Ectodermal cell (in vitro differentiated cells): ENCODE results near the gene ZNF490. TPM values are rescaled to one million over a fixed set of nuclear protein-coding genes. Genes with fewer than 3 reads are reported as not detected.

ENCODE experiments used
- H3K27ac ChIP-seq: 2 replicates; pipeline ENCODE4 v1.7.0; 2013; ENCODE audit warnings: mild to moderate bottlenecking, low read depth, low read length; ENCODE audit not compliant: insufficient read depth, poor library complexity, severe bottlenecking
- H3K27me3 ChIP-seq: 2 replicates; pipeline ENCODE4 v1.7.0; 2013; ENCODE audit warnings: mild to moderate bottlenecking, low read length; ENCODE audit not compliant: insufficient read depth, control insufficient read depth, poor library complexity, severe bottlenecking
- H3K36me3 ChIP-seq: one replicate; pipeline ENCODE4 v1.7.0; 2013; ENCODE audit warnings: low read length; ENCODE audit not compliant: control insufficient read depth, insufficient read depth
- H3K4me1 ChIP-seq: one replicate; pipeline ENCODE4 v1.7.0; 2013; ENCODE audit warnings: low read length; ENCODE audit not compliant: control insufficient read depth, insufficient read depth
- H3K4me3 ChIP-seq: 2 replicates; pipeline ENCODE4 v1.7.0; 2013; ENCODE audit warnings: low read depth, low read length, control low read depth; ENCODE audit not compliant: insufficient read depth
- H3K9me3 ChIP-seq: 2 replicates; pipeline ENCODE4 v1.7.0; 2013; ENCODE audit warnings: mild to moderate bottlenecking, low read length, moderate library complexity; ENCODE audit not compliant: control insufficient read depth
- WGBS, 2 experiments: methylation state at CpG; one replicate each; pipeline ENCODE4 v1.1.7; 2013; ENCODE audit warnings: missing lambda C conversion rate in 2 of 2; 5-methylcytosine and 5-hydroxymethylcytosine counted together
- polyA plus RNA-seq, 4 experiments: library from polyadenylated mRNA; stranded (reverse); fragments of 50-300 nt; gene quantifications; one replicate each; pipeline ENCODE4 v1.2.3, GENCODE V29; 2013

The ZNF490 gene
- 5.5 TPM for polyA plus RNA-seq (2013, experiment 1 of 4)
- polyA plus RNA-seq (2013, experiment 2 of 4) = 6.3 TPM
- polyA plus RNA-seq (2013, experiment 3 of 4) = 3.0 TPM
- 4.1 TPM for polyA plus RNA-seq (2013, experiment 4 of 4)

- H3K36me3 ChIP-seq = peaks cover 5% of the 10 kb centered on the region
- WGBS, 2 experiments = 1% methylated on average over 60 to 61 of the region's 61 CpGs
Measured at GRCh38 chr19:12610540-12611360, at the start of gene ZNF490, which contains the start of gene ZNF791. Gene ZNF490 (minus strand): TSS chr19:12610813. CDS start chr19:12610680, 133 bp downstream. Gene ZNF791 (plus strand): TSS chr19:12610920. CDS start chr19:12611080, 160 bp downstream.

GRCh38 chr19:12657966-12658365, 47.4 kb upstream of the ZNF490 start:
- H3K9me3 ChIP-seq = no peaks in the 10 kb centered on the region
- H3K4me3 ChIP-seq = no peak overlapping the region
- no peak overlapping the region for H3K27ac ChIP-seq
- no peaks in the 10 kb centered on the region for H3K4me1 ChIP-seq
- no peaks in the 10 kb centered on the region for H3K27me3 ChIP-seq
- H3K36me3 ChIP-seq = peaks cover 18% of the 10 kb centered on the region
- 95 to 97% methylated on average over 22 of the region's 22 CpGs for WGBS, 2 experiments

More at GRCh38 chr19:12610540-12611360, at the start of gene ZNF490, which contains the start of gene ZNF791:
- Histone ChIP-seq H3K9me3 (no peaks in the 10 kb centered on the region), H3K27ac (peak within 1 kb of the TSS; percentile 96), H3K27me3 (no peaks in the 10 kb centered on the region), H3K4me3 (peak within 1 kb of the TSS; percentile 89), H3K4me1 (no peaks in the 10 kb centered on the region)

DNA sequence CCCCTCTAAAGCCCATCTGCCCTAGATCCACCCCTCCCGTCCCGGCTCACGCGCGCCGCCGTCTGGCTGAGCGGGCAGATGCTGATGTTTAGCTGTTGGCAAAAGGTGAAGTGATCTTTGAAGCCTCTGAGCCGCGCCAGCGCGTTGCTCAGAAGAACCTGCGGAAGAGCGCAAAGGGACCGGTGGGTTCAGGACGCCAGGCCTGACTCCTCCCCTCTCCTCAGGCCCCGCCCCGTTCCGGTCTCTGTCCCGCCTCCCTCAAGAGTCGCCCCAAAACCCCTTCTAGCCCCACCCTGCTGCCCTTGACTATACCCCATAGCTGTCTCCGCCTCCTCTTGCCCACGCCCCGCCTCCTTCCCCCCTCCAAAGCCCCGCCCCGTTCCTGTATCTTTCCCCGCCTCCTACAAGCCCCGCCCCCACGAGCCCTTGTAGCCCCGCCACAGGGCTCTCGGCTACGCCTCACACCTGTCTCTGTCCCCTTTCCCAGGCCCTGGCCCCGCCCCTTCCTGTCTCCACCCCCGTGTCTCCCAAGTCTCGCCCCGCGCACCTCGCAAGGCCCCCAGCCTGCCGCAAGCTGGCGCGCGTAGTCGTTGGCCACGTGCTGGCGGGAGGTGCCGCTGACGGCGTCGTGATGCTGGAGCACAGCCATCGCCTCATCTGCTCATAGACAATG, 46.4 kb upstream of the ZNF490 start:
- Histone ChIP-seq H3K27me3 (no peaks in the 10 kb centered on the region), H3K4me1 (no peaks in the 10 kb centered on the region), H3K27ac (no peak overlapping the region), H3K9me3 (no peaks in the 10 kb centered on the region), H3K4me3 (no peak overlapping the region), H3K36me3 (peaks cover 18% of the 10 kb centered on the region)
- 92 to 94% methylated on average over 49 to 50 of the region's 50 CpGs for WGBS, 2 experiments

GRCh38 chr19:12655546-12655945, 44.9 kb upstream of the ZNF490 start:
- Histone ChIP-seq H3K4me1 (no peaks in the 10 kb centered on the region), H3K4me3 (no peak overlapping the region), H3K36me3 (peaks cover 10% of the 10 kb centered on the region), H3K9me3 (no peaks in the 10 kb centered on the region), H3K27ac (no peak overlapping the region), H3K27me3 (no peaks in the 10 kb centered on the region)
- WGBS, 2 experiments = 97% methylated on average over 8 of the region's 8 CpGs

DNA sequence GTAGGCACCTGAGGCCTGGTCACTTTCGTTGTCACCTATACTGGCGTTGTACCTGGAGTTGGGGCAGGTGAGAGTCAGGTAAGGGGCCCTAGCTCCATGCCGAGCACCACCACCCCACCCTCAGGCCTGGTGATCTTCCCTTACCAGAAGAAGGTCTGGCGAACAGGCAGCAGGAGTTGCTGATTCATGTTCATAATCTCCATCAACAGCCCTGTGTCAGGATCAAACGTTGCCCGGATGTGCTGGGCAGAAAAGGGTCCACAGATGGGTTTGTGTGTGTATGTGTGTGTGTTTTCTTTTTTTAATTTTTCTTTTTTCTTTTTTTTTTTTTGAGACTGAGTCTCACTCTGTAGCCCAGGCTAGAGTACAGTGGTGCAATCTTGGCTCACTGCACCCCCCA, 41.6 kb upstream of the ZNF490 start:
- no peaks in the 10 kb centered on the region for H3K4me1 ChIP-seq
- H3K4me3 ChIP-seq = no peak overlapping the region
- 93 to 100% methylated on average over 4 to 6 of the region's 6 CpGs for WGBS, 2 experiments
- H3K27ac ChIP-seq = no peak overlapping the region
- no peaks in the 10 kb centered on the region for H3K27me3 ChIP-seq
- no peaks in the 10 kb centered on the region for H3K9me3 ChIP-seq
- peaks cover 10% of the 10 kb centered on the region for H3K36me3 ChIP-seq

GRCh38 chr19:12649941-12650340, 39.3 kb upstream of the ZNF490 start:
- H3K36me3 ChIP-seq = no peaks in the 10 kb centered on the region
- H3K27me3 ChIP-seq = no peaks in the 10 kb centered on the region
- no peak overlapping the region for H3K27ac ChIP-seq
- H3K4me1 ChIP-seq = no peaks in the 10 kb centered on the region
- no peak overlapping the region for H3K4me3 ChIP-seq
- H3K9me3 ChIP-seq = no peaks in the 10 kb centered on the region
- 95 to 97% methylated on average over 10 of the region's 10 CpGs for WGBS, 2 experiments

GRCh38 chr19:12648088-12648487, 37.5 kb upstream of the ZNF490 start:
- H3K27me3 ChIP-seq = no peaks in the 10 kb centered on the region
- 83 to 84% methylated on average over 29 of the region's 29 CpGs for WGBS, 2 experiments

DNA sequence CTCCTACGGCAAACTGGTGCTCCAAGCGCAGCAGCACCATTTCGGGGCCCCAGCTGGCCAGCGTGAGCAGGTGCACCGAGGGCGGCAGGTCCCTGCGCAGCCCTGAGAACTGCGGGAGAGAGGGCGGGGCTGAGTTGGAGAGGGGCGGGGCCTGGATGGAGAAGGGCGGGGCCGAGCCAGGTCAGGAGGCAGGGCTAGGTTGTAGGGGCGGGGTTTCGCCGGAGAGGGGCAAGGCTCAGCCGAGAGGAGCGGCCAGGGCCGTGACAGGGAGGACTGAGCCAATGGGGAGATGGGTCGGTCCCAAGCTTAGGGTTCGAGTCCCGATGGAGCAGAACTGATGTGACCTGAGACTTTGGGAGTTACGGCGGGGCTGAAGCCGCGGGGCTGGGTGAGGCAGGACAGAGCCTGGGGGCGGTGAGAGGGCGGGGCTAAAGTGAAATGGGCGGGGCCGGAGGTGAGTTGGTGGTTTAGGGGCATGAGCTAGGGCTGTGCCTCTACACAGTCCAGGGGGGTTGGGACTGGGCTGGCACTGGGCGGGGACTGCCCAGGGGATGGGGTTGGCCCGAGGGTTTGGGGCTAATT, 37.0 kb upstream of the ZNF490 start:
- 78 to 83% methylated on average over 31 of the region's 31 CpGs for WGBS, 2 experiments
- no peaks in the 10 kb centered on the region for H3K27me3 ChIP-seq
- no peak overlapping the region for H3K4me3 ChIP-seq
- no peaks in the 10 kb centered on the region for H3K4me1 ChIP-seq
- no peaks in the 10 kb centered on the region for H3K36me3 ChIP-seq
- no peak overlapping the region for H3K27ac ChIP-seq
- H3K9me3 ChIP-seq = no peaks in the 10 kb centered on the region

More at GRCh38 chr19:12648088-12648487, 37.5 kb upstream of the ZNF490 start:
- Histone ChIP-seq H3K9me3 (no peaks in the 10 kb centered on the region), H3K4me1 (no peaks in the 10 kb centered on the region), H3K4me3 (no peak overlapping the region), H3K36me3 (no peaks in the 10 kb centered on the region), H3K27ac (no peak overlapping the region)

DNA sequence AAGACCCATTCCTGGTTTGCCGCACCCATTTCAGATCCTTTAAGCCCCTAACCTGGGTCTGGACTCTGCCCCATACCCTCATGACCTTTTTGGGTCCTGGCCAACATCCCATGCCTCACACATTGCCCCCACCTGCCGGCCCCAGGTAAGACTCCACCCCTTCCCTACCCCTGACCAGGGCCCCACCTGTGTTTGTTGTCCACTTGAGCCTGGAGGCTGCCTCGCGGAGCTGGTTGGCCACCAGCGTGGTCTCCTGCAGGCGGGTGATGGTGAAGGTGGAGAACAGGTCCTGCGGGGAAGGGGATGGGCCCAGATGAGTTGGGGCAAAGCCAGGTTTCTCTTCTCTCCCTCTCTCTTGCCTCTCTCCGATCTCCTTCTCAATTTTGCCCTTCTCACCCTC, 36.4 kb upstream of the ZNF490 start:
- Histone ChIP-seq H3K4me1 (no peaks in the 10 kb centered on the region), H3K4me3 (no peak overlapping the region), H3K36me3 (no peaks in the 10 kb centered on the region), H3K27me3 (no peaks in the 10 kb centered on the region), H3K9me3 (no peaks in the 10 kb centered on the region), H3K27ac (no peak overlapping the region)
- 89 to 96% methylated on average over 8 of the region's 8 CpGs for WGBS, 2 experiments

- WGBS, 2 experiments = 91 to 93% methylated on average over 10 of the region's 10 CpGs
- no peaks in the 10 kb centered on the region for H3K4me1 ChIP-seq
- H3K36me3 ChIP-seq = no peaks in the 10 kb centered on the region
- H3K9me3 ChIP-seq = no peaks in the 10 kb centered on the region
- no peaks in the 10 kb centered on the region for H3K27me3 ChIP-seq
- no peak overlapping the region for H3K27ac ChIP-seq
- H3K4me3 ChIP-seq = no peak overlapping the region
Measured at GRCh38 chr19:12646551-12646950, 35.9 kb upstream of the ZNF490 start.
